GM23338 (cell line): Measurements from ENCODE around the gene LCLAT1. TPM values are rescaled to one million over a fixed set of nuclear protein-coding genes. Genes with fewer than 3 reads are reported as not detected.

ENCODE experiments used
- ATAC-seq: fragments of 200-7000 bp; cut with Tn5 transposase; 3 replicates; pipeline ENCODE4 v1.9.1; 2020
- DNase-seq: peaks from one replicate; pipeline ENCODE4 v3.0.0-alpha.2; 2015; ENCODE audit warnings: low spot score
- H2AFZ ChIP-seq: fragments of 200-600 bp; sonication (generic); 2 replicates; pipeline ENCODE4 v1.8.0; 2016; ENCODE audit warnings: antibody characterized with exemption, mild to moderate bottlenecking, moderate library complexity
- H3F3A ChIP-seq: fragments of 200-600 bp; sonication (generic); replicated peaks from 2 replicates; pipeline ENCODE4 v1.8.0; 2017; ENCODE audit warnings: antibody characterized with exemption, mixed run types, low read depth
- H3K27ac ChIP-seq: fragments of 200-600 bp; sonication (generic); 2 replicates; pipeline ENCODE4 v1.6.1; 2016; ENCODE audit warnings: low read depth
- H3K27me3 ChIP-seq: fragments of 200-600 bp; sonication (generic); 2 replicates; pipeline ENCODE4 v1.8.0; 2016; ENCODE audit warnings: mild to moderate bottlenecking, mixed run types, moderate library complexity; ENCODE audit not compliant: insufficient read depth
- H3K36me3 ChIP-seq: fragments of 200-600 bp; sonication (generic); 2 replicates; pipeline ENCODE4 v1.8.0; 2016; ENCODE audit warnings: mild to moderate bottlenecking; ENCODE audit not compliant: insufficient read depth
- H3K4me1 ChIP-seq: fragments of 200-600 bp; sonication (generic); 2 replicates; pipeline ENCODE4 v1.8.0; 2016; ENCODE audit warnings: mild to moderate bottlenecking, moderate library complexity; ENCODE audit not compliant: insufficient read depth
- H3K4me2 ChIP-seq: fragments of 200-600 bp; sonication (generic); 2 replicates; pipeline ENCODE4 v1.7.1; 2017; ENCODE audit warnings: mixed run types
- H3K4me3 ChIP-seq: fragments of 200-600 bp; sonication (generic); 2 replicates; pipeline ENCODE4 v1.6.1; 2016; ENCODE audit warnings: mixed run types
- H3K79me2 ChIP-seq: fragments of 200-600 bp; sonication (generic); replicated peaks from 2 replicates; pipeline ENCODE4 v1.8.0; 2017; ENCODE audit warnings: mild to moderate bottlenecking; ENCODE audit not compliant: insufficient read depth
- H3K9me2 ChIP-seq: fragments of 200-600 bp; sonication (generic); 2 replicates; pipeline ENCODE4 v1.8.0; 2017; ENCODE audit not compliant: insufficient read depth
- H4K20me1 ChIP-seq: fragments of 200-600 bp; sonication (generic); replicated peaks from 2 replicates; pipeline ENCODE4 v1.8.0; 2017; ENCODE audit warnings: mild to moderate bottlenecking; ENCODE audit not compliant: insufficient read depth
- H3K27ac Mint-ChIP-seq: 2 replicates; pipeline ENCODE4 v1.8.0; 2020; ENCODE audit warnings: inconsistent platforms, mild to moderate bottlenecking, moderate library complexity, mixed read lengths
- H3K27me3 Mint-ChIP-seq: 3 replicates; pipeline ENCODE4 v1.8.0; 2022; ENCODE audit warnings: low read depth, mild to moderate bottlenecking, moderate library complexity, mixed read lengths, inconsistent platforms; ENCODE audit not compliant: insufficient read depth, poor library complexity
- H3K36me3 Mint-ChIP-seq: 3 replicates; pipeline ENCODE4 v1.8.0; 2021; ENCODE audit warnings: low read depth, mild to moderate bottlenecking, inconsistent platforms, moderate library complexity, mixed read lengths
- H3K4me1 Mint-ChIP-seq: 3 replicates; pipeline ENCODE4 v1.8.0; 2020; ENCODE audit warnings: mild to moderate bottlenecking, inconsistent platforms, mixed read lengths
- H3K4me3 Mint-ChIP-seq: 3 replicates; pipeline ENCODE4 v1.8.0; 2021; ENCODE audit warnings: moderate library complexity, mild to moderate bottlenecking, inconsistent platforms, mixed read lengths
- H3K9me3 Mint-ChIP-seq: 3 replicates; pipeline ENCODE4 v1.8.0; 2020; ENCODE audit warnings: moderate library complexity, mild to moderate bottlenecking, inconsistent platforms, mixed read lengths
- CREB1 ChIP-seq: fragments of 250-450 bp; sonication (Bioruptor Pico); IDR thresholded peaks from 2 replicates; pipeline ENCODE4 v1.5.0; 2020; ENCODE audit warnings: low read depth, mild to moderate bottlenecking, moderate library complexity
- NANOG ChIP-seq: IDR thresholded peaks from 2 replicates; pipeline ENCODE4 v1.6.1; 2016; ENCODE audit warnings: antibody characterized with exemption, borderline replicate concordance
- POLR2AphosphoS5 ChIP-seq: IDR thresholded peaks from 2 replicates; pipeline ENCODE4 v1.6.1; 2016; ENCODE audit warnings: antibody characterized with exemption, low read depth
- ZNF114 ChIP-seq: fragments of 250-450 bp; sonication (Bioruptor Pico); IDR thresholded peaks from 2 replicates; pipeline ENCODE4 v1.5.0; 2020; ENCODE audit warnings: mild to moderate bottlenecking, moderate library complexity
- ZNF331 ChIP-seq: fragments of 250-450 bp; sonication (Bioruptor Pico); IDR thresholded peaks from 2 replicates; pipeline ENCODE4 v1.5.0; 2020; ENCODE audit warnings: low read depth, mild to moderate bottlenecking, moderate library complexity
- polyA plus RNA-seq: library from polyadenylated mRNA; unstranded; fragments of >200 nt; fragmentation: Nextera tagmentation; extraction: Ambion mirVana; gene quantifications from 2 replicates; pipeline ENCODE4 v1.2.1, GENCODE V29; 2016
- total RNA-seq: library from RNA; depleted of rRNA; stranded (reverse); fragments of >200 nt; shearing (Covaris generic); gene quantifications from 2 replicates; pipeline ENCODE4 v1.2.3, GENCODE V29; 2014
- TF ChIP-seq, protein P1 (sequence below): IDR thresholded peaks from one replicate; pipeline ENCODE4 v1.6.1; 2018; ENCODE audit warnings: antibody characterized with exemption; ENCODE audit not compliant: unreplicated experiment

Gene LCLAT1
- total and polyA plus RNA-seq, 2 experiments from 2014 or later: 11.5 to 30.1 TPM

DNA sequence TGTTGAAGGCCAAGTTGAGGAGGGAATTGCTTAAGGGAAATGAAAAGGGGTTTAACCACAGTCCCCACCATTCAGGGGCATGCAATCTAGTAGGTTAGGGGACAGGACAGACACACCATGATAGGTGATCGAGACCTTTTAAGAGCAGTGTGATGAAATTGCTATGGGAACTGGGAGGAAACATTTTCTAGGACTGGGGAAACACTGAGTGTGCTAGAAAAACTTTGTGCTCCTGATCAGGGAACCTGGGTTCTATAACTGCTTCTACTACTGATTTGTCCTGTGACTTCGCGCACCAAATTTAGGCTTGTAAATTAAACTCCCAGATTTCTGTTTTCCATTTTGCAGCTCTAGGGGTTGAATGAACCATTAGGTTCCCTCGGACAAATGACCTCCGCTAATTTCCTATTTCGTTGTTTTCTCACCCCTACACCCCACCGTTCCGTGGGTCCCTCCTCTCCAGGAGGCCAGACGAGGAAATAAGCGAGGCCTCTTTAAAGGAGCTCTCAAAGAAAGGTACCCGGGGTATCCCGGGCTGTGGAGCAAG lies 371 bp upstream of the LCLAT1 start:
- TF ChIP-seq NANOG (no peak), POLR2AphosphoS5 (peak; percentile 60; the same call in 1 of the 2 replicates)
- Mint-ChIP-seq H3K27me3 (peaks cover 7% of the 10 kb centered on the region), H3K36me3 (no peaks in the 10 kb centered on the region), H3K4me3 (peak overlapping the region; percentile 87), H3K9me3 (no peaks in the 10 kb centered on the region; the same call in 2 of the 3 replicates), H3K27ac (peak overlapping the region; percentile 95), H3K4me1 (peaks cover 13% of the 10 kb centered on the region)
- no peak overlapping the region for H3K27ac ChIP-seq
- H3F3A ChIP-seq: no peaks in the 10 kb centered on the region
- peaks cover 14% of the 10 kb centered on the region for H3K27me3 ChIP-seq
- no peaks in the 10 kb centered on the region for H3K9me2 ChIP-seq
- DNase-seq (peak; percentile 21), ATAC-seq (peak; percentile 7; the same call in 2 of the 3 replicates)
- H4K20me1 ChIP-seq: peaks cover 18% of the 10 kb centered on the region
- peak overlapping the region; percentile 94 for H3K4me2 ChIP-seq
- H3K79me2 ChIP-seq: peaks cover 42% of the 10 kb centered on the region
- peak overlapping the region; percentile 98 for H2AFZ ChIP-seq
- H3K4me1 ChIP-seq: no peaks in the 10 kb centered on the region; the same call in 1 of the 2 replicates
- no peaks in the 10 kb centered on the region for H3K36me3 ChIP-seq
- peak overlapping the region; percentile 89 for H3K4me3 ChIP-seq

DNA sequence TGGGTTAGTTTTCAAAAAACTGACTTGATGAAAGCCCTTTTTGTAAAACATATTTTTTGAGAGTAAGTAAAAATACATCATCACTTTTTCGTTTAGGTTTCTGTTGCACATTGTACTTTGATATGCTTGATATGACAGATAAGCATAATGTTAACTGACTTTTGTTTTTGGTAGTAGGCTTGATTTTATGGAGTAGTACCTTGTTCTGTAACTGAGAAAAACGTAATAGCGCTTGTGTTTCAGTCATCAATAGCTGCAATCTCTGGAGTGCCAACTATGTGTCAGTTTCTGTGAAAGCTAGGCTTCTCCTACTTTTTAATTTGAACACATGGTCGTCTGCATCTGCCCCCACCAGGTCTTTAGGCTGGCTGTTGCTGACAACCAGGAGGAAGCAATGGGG lies 1.3 kb downstream of the LCLAT1 start:
- DNase-seq (no peak), ATAC-seq (no peak)
- TF ChIP-seq NANOG: no peak
- TF ChIP-seq, protein P1, sequence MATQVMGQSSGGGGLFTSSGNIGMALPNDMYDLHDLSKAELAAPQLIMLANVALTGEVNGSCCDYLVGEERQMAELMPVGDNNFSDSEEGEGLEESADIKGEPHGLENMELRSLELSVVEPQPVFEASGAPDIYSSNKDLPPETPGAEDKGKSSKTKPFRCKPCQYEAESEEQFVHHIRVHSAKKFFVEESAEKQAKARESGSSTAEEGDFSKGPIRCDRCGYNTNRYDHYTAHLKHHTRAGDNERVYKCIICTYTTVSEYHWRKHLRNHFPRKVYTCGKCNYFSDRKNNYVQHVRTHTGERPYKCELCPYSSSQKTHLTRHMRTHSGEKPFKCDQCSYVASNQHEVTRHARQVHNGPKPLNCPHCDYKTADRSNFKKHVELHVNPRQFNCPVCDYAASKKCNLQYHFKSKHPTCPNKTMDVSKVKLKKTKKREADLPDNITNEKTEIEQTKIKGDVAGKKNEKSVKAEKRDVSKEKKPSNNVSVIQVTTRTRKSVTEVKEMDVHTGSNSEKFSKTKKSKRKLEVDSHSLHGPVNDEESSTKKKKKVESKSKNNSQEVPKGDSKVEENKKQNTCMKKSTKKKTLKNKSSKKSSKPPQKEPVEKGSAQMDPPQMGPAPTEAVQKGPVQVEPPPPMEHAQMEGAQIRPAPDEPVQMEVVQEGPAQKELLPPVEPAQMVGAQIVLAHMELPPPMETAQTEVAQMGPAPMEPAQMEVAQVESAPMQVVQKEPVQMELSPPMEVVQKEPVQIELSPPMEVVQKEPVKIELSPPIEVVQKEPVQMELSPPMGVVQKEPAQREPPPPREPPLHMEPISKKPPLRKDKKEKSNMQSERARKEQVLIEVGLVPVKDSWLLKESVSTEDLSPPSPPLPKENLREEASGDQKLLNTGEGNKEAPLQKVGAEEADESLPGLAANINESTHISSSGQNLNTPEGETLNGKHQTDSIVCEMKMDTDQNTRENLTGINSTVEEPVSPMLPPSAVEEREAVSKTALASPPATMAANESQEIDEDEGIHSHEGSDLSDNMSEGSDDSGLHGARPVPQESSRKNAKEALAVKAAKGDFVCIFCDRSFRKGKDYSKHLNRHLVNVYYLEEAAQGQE: no peak
- no peak for TF ChIP-seq CREB1 (CRISPR knock-in tag)
- no peak for TF ChIP-seq ZNF331
- no peak for TF ChIP-seq POLR2AphosphoS5
- TF ChIP-seq ZNF114 (CRISPR knock-in tag): no peak
- Histone ChIP-seq H3F3A (no peaks in the 10 kb centered on the region), H3K36me3 (no peaks in the 10 kb centered on the region), H2AFZ (no peak overlapping the region), H3K4me3 (peak overlapping the region; percentile 89; the same call in 1 of the 2 replicates), H3K4me1 (peaks cover 8% of the 10 kb centered on the region), H4K20me1 (peaks cover 18% of the 10 kb centered on the region), H3K27ac (no peak overlapping the region), H3K79me2 (peaks cover 58% of the 10 kb centered on the region), H3K4me2 (peak overlapping the region; percentile 94), H3K9me2 (no peaks in the 10 kb centered on the region), H3K27me3 (peaks cover 14% of the 10 kb centered on the region)
- peaks cover 6% of the 10 kb centered on the region for H3K27me3 Mint-ChIP-seq
- H3K9me3 Mint-ChIP-seq: no peaks in the 10 kb centered on the region; the same call in 2 of the 3 replicates
- no peak overlapping the region for H3K27ac Mint-ChIP-seq
- peak overlapping the region; percentile 87 for H3K4me3 Mint-ChIP-seq
- no peaks in the 10 kb centered on the region for H3K36me3 Mint-ChIP-seq
- peaks cover 17% of the 10 kb centered on the region for H3K4me1 Mint-ChIP-seq

DNA sequence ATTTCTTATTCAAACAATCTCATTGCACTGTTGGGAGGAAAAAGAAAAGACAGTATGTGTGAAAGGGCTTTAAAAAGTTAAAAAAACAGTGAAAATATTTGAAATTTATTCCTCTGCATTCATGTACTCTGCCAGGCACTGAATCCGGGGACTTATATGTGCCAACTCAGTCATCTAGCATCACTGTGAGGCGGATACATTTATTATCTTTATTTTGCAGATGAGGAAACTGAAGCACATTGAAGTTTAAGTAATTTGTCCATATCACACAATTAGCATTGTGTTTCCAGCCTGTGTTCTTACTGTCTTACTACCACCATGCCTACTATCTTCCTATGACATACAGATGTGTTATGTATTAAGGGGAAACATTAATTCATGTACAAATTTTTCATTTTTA lies 1.8 kb downstream of the LCLAT1 start:
- Mint-ChIP-seq H3K27ac (no peak overlapping the region), H3K36me3 (no peaks in the 10 kb centered on the region), H3K4me1 (peaks cover 21% of the 10 kb centered on the region), H3K27me3 (peaks cover 1% of the 10 kb centered on the region), H3K9me3 (no peaks in the 10 kb centered on the region; the same call in 2 of the 3 replicates), H3K4me3 (peak overlapping the region; percentile 87)
- DNase-seq (no peak), ATAC-seq (no peak)
- Histone ChIP-seq H4K20me1 (peaks cover 18% of the 10 kb centered on the region), H3K4me2 (0 out of 2 replicates have a peak overlapping the region, but pooled peaks have one; percentile 94), H3K36me3 (no peaks in the 10 kb centered on the region), H2AFZ (no peak overlapping the region), H3K79me2 (peaks cover 63% of the 10 kb centered on the region), H3K27ac (no peak overlapping the region), H3K27me3 (peaks cover 14% of the 10 kb centered on the region), H3K4me3 (no peak overlapping the region), H3F3A (no peaks in the 10 kb centered on the region), H3K4me1 (peaks cover 8% of the 10 kb centered on the region), H3K9me2 (no peaks in the 10 kb centered on the region)
- no peak for TF ChIP-seq NANOG
